Retina (tissue), 1 donor: ENCODE measurements around the gene SOWAHC.
"Not testable (repeated sequence)": the region's sequence is repeated elsewhere in the genome, so short reads cannot be mapped to it uniquely, and the experiment has no call there.

Experiments used
- DNase-seq: peaks from one replicate; pipeline ENCODE4 v3.0.0-alpha.2; 2016

Gene SOWAHC

GRCh38 chr2:109616184-109616583, 2.0 kb downstream of the SOWAHC start:
- no peak for DNase-seq

- no peak for DNase-seq
Measured at GRCh38 chr2:109619032-109619615, 5.0 kb downstream of the SOWAHC start.

GRCh38 chr2:109623297-109623696, 9.1 kb downstream of the SOWAHC start:
- no peak for DNase-seq

GRCh38 chr2:109623923-109624322, 9.8 kb downstream of the SOWAHC start:
- no peak for DNase-seq

GRCh38 chr2:109624339-109624738, 10.2 kb downstream of the SOWAHC start:
- DNase-seq, result no peak

GRCh38 chr2:109628321-109628720, 14.2 kb downstream of the SOWAHC start:
- not testable (repeated sequence) for DNase-seq

- DNase-seq, result no peak
Measured at GRCh38 chr2:109629867-109630266, 15.7 kb downstream of the SOWAHC start.

- no peak for DNase-seq
Measured at GRCh38 chr2:109630441-109631430, 16.6 kb downstream of the SOWAHC start.

- DNase-seq, result no peak
Measured at GRCh38 chr2:109631741-109632140, 17.6 kb downstream of the SOWAHC start.

- DNase-seq, result no peak
Measured at GRCh38 chr2:109632158-109632789, 18.1 kb downstream of the SOWAHC start.

- DNase-seq, result no peak
Measured at GRCh38 chr2:109633284-109633961, 19.3 kb downstream of the SOWAHC start.

GRCh38 chr2:109635426-109636304, 21.5 kb downstream of the SOWAHC start:
- DNase-seq, result no peak

- DNase-seq, result no peak
Measured at GRCh38 chr2:109636317-109636716, 22.2 kb downstream of the SOWAHC start.

GRCh38 chr2:109637749-109638570, 23.8 kb downstream of the SOWAHC start:
- no peak for DNase-seq

GRCh38 chr2:109638795-109639194, 24.6 kb downstream of the SOWAHC start:
- DNase-seq, result no peak

GRCh38 chr2:109640000-109640399, 25.8 kb downstream of the SOWAHC start:
- not testable (repeated sequence) for DNase-seq

GRCh38 chr2:109644571-109645275, 30.6 kb downstream of the SOWAHC start:
- DNase-seq, result peak; percentile 57

- DNase-seq, result no peak
Measured at GRCh38 chr2:109645412-109646184, 31.4 kb downstream of the SOWAHC start.

- no peak for DNase-seq
Measured at GRCh38 chr2:109646961-109647360, 32.8 kb downstream of the SOWAHC start.

- DNase-seq, result no peak
Measured at GRCh38 chr2:109647636-109648035, 33.5 kb downstream of the SOWAHC start.
